Esophagus (tissue), 2 donors: ENCODE data around the gene FAM83C. TPM values are rescaled to one million over a fixed set of nuclear protein-coding genes. Genes with fewer than 3 reads are reported as not detected.

Source experiments
- H3K27ac ChIP-seq, 2 donors: one replicate each; pipeline ENCODE4 v1.5.1; 2013; ENCODE audit warnings: low read depth in 2 of 2, mild to moderate bottlenecking in 2 of 2, inconsistent platforms in 1 of 2, low read length in 1 of 2, moderate library complexity in 1 of 2
- H3K27me3 ChIP-seq, 2 donors: one replicate each; pipeline ENCODE4 v1.6.1; 2013; ENCODE audit warnings: low read length in 2 of 2, control low read depth in 1 of 2, mild to moderate bottlenecking in 1 of 2; ENCODE audit not compliant: insufficient read depth in 2 of 2, control insufficient read depth in 1 of 2
- H3K36me3 ChIP-seq, 2 donors: one replicate each; pipeline ENCODE4 v1.6.1; 2013; ENCODE audit warnings: low read length in 1 of 2; ENCODE audit not compliant: control insufficient read depth in 2 of 2, insufficient read depth in 2 of 2
- H3K4me1 ChIP-seq, 2 donors: one replicate each; pipeline ENCODE4 v1.6.1; 2013; ENCODE audit warnings: low read length in 1 of 2; ENCODE audit not compliant: control insufficient read depth in 2 of 2, insufficient read depth in 2 of 2
- H3K4me3 ChIP-seq, 2 donors: one replicate each; pipeline ENCODE4 v1.5.1; 2013; ENCODE audit warnings: low read length in 2 of 2, mild to moderate bottlenecking in 2 of 2, low read depth in 1 of 2, moderate library complexity in 1 of 2
- H3K9me3 ChIP-seq, 2 donors: one replicate each; pipeline ENCODE4 v1.6.1; 2013; ENCODE audit warnings: mild to moderate bottlenecking in 2 of 2, low read depth in 1 of 2, low read length in 1 of 2, moderate library complexity in 1 of 2; ENCODE audit not compliant: control insufficient read depth in 2 of 2, insufficient read depth in 1 of 2
- WGBS, 2 donors: extraction: QIAGEN DNeasy Blood & Tissue Kit; methylation state at CpG; one replicate each; pipeline ENCODE4 v1.1.7; 2013; 5-methylcytosine and 5-hydroxymethylcytosine counted together
- polyA plus RNA-seq, 2 donors: library from polyadenylated mRNA; stranded (reverse); fragments of 200-250 nt; gene quantifications; one replicate each; pipeline ENCODE4 v1.2.3, GENCODE V29; 2013
- donor health status: healthy with polysubstance abuse.
- donor health status: Bipolar disorder and iron deficiency.

FAM83C gene
- polyA plus RNA-seq, 2 donors, result 32.3 to 35.9 TPM

DNA sequence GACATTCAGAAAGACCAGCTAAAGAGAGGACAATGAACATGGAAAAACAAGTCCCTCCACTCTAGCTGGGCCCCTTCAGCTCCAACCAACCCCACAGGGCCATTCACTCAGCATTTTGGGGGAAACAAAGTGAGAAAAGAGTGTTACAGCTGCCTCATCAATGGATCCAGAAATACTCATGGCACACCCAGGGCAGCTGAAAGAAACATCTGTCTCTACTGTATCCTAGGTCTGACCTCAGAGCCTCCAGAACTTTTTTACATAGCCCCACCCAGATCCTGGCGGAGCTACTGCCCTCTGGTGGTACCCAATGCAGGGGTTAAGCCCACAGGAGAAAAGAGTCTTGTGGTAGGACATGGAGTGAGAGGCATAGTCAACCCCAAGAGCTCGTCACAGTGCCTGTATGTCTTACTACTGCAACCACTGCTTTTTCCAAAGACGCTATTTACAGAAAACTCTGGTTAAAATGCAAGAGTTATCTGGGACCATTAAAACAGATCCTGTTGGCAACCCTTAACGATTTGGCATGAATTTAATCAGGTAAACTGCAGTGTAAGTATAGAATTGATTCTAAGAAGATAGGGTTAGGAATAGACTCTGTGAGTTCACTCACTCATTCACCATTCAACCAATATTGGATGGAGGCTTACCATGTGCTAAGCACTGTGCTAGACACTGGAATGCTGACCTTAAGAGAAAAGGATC lies 37.4 kb upstream of the FAM83C start:
- Histone ChIP-seq H3K4me1 (peaks cover 0 to 4% of the 10 kb centered on the region in 2 donors), H3K36me3 (no peaks in the 10 kb centered on the region), H3K27me3 (no peaks in the 10 kb centered on the region), H3K9me3 (no peaks in the 10 kb centered on the region), H3K27ac (peak overlapping the region in 1 of 2 donors; percentile 44), H3K4me3 (no peak overlapping the region)
- WGBS, 2 donors, result 67 to 71% methylated on average over 4 of the region's 4 CpGs

DNA sequence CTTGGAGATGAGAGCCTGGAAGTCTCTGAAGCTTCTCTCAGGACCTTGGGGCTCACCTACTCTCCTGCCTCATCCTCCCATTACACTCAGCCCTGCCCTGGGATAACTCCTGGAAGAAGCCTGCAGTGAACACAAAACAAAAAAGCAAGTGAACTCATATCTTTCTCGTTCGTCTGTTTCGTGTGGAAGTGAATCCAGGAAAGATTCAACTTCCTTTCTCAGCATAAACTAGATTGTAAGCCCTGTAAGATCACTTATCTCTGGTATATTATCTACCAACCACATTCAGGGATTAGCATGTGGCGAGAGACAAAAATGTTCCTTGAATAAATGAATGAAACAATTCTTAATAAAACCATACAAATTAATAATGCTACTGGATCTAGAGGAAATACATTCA lies 36.5 kb upstream of the FAM83C start:
- Histone ChIP-seq H3K4me3 (no peak overlapping the region), H3K9me3 (no peaks in the 10 kb centered on the region), H3K27ac (no peak overlapping the region), H3K4me1 (peaks cover 0 to 4% of the 10 kb centered on the region in 2 donors), H3K36me3 (no peaks in the 10 kb centered on the region), H3K27me3 (no peaks in the 10 kb centered on the region)
- WGBS, 2 donors, result 84 to 88% methylated on average over 4 of the region's 4 CpGs

DNA sequence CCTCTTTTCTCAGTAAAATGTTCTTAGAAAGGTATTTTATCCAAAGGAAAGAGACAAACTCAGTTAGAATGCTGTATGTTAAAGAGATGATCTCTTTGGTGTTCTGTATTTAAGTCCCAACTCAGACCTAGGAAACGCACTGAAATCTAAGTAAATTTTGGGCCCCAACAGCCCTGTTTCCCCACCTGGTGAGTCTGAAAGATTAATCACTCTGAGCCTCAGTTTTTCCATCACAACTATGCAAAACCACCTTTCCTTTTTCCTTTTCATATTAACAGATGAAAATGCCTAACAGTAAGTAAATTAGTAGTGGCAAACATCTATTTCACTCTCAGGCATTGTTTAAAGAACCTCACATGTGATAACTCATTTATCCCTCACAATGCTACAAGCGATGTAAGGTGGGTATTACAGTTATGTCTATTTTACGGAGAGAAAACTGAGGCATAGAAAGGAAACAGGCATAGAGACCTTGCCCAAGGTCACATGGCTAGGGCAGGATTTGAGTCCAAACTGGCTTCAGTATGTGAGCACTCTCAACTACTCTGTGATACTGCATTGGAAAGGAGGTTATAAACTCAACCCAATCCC lies 36.0 kb upstream of the FAM83C start:
- no peak overlapping the region for H3K27ac ChIP-seq

DNA sequence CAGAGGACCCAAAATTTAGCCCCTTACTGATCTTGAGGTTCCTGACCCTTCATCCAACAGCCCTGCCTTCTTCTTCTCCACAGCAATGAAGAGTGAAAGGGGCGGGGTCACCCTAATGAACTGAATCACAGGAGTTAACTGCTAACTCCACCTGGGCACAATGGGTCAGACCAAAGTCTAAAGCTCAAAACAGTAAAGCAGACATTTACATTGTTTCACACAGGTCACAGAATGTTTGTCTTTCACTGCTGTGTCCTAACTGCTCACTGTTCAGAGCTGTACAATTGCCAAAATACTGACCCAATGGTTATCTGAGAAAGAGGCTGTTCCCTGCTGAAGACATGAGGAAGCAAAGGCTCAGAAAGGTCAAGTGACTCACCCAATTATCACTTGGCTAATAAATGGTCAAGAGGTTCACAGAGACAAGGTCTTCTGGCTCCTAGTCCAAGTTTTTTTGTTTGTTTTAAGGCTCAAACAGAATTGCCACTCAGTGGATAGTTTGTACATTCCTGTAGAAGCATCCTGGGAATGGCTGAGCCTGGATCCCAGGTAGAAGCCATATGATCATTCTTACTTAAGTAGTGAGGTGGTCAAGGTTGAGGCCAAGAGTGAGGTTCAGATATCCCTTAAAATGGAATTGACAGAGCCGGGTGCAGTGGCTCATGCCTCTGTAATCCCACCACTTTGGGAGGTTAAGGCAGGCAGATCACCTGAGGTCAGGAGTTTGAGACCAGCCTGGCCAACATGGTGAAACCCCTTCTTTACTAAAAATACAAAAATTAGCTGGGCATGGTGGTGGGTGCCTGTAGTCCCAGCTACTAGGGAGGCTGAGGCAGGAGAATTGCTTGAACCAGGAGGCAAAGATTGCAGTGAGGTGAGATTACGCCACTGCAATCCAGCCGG lies 35.1 kb upstream of the FAM83C start:
- H3K27ac ChIP-seq, result no peak overlapping the region

More for the DNA sequence above, 36.0 kb upstream of the FAM83C start:
- Histone ChIP-seq H3K4me3 (no peak overlapping the region), H3K4me1 (peaks cover 0 to 4% of the 10 kb centered on the region in 2 donors), H3K27me3 (no peaks in the 10 kb centered on the region), H3K36me3 (no peaks in the 10 kb centered on the region), H3K9me3 (no peaks in the 10 kb centered on the region)
- 90 to 95% methylated on average over 3 of the region's 3 CpGs for WGBS, 2 donors

DNA sequence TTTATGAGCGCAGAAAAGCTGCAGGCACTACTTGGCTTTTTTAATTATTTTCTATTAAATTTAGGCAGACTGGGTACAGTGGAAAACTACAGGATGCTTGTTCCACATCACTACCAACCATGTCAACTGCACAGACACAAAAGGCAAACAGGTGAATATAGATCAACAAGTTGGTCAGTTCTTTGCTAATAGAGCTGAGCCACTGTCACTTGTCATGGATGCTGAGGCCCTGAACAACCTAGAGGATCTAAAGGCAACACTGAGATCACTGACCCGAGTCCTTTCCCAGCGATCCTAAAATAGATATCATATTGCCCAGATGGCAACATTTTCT lies 34.5 kb upstream of the FAM83C start:
- Histone ChIP-seq H3K27me3 (no peaks in the 10 kb centered on the region), H3K27ac (no peak overlapping the region), H3K4me3 (no peak overlapping the region), H3K4me1 (peaks cover 0 to 4% of the 10 kb centered on the region in 2 donors), H3K36me3 (no peaks in the 10 kb centered on the region), H3K9me3 (no peaks in the 10 kb centered on the region)
- 90 to 91% methylated on average over 3 of the region's 3 CpGs for WGBS, 2 donors

More for the DNA sequence above, 35.1 kb upstream of the FAM83C start:
- Histone ChIP-seq H3K27me3 (no peaks in the 10 kb centered on the region), H3K36me3 (no peaks in the 10 kb centered on the region), H3K4me1 (peaks cover 0 to 4% of the 10 kb centered on the region in 2 donors), H3K9me3 (no peaks in the 10 kb centered on the region), H3K4me3 (no peak overlapping the region)
- WGBS, 2 donors, result 84 to 97% methylated on average over 4 of the region's 4 CpGs

DNA sequence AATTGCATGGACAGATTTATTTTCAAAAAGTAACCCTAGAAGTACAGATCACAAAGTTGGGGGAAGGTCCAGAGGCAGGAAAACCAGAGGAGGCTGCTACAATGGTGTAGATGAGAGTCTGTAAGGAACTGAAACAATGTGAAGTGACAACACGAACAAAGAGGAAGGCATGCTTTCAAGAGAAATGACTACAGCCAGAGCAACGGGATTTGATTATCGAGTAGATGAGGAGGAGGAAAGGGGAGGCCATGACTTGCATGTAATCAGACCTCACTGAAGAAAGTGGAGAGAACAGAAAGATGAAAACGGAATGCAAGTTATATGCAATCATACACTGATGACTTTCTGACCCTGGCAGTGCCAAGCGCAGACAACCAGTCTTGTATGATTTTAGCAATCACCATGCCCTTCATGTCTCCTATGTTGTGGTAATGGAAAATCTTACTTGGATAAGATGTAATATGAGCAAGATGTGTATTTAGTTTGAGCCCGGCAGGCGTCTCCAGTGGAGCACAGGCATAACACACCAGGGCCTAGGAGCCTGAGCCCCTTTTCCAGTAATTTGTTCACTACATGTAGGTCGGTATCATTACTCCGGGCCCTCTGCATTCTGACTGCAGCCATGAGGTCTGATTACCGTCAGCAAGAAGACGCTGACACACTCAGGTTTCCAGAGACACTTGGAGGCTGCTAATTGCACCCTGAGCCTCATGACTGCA lies 34.0 kb upstream of the FAM83C start:
- WGBS, 2 donors, result 83 to 88% methylated on average over 11 of the region's 11 CpGs
- no peak overlapping the region for H3K27ac ChIP-seq
- peaks cover 0 to 4% of the 10 kb centered on the region in 2 donors for H3K4me1 ChIP-seq

DNA sequence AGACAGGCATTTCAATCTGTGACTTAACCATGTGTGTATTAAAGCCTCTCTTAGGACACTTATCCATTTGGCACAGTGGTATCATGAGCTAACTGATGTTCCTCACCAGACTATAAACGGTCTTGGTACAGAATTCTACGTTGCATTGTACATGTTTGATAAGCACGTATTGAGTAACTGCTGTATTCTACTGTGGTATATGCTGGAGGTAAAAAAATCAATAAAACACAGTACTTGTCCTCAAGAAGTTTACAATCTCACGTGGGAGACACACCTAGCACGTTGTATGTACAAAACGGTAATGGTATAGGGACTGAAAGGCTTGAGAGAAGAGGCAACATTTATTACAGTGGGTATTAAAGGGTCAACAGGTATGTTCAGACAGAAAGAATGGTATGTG lies 33.2 kb upstream of the FAM83C start:
- no peaks in the 10 kb centered on the region for H3K9me3 ChIP-seq
- 85 to 91% methylated on average over 6 of the region's 6 CpGs for WGBS, 2 donors
- no peak overlapping the region for H3K27ac ChIP-seq
- H3K4me3 ChIP-seq, result no peak overlapping the region
- H3K4me1 ChIP-seq, result peaks cover 0 to 4% of the 10 kb centered on the region in 2 donors
- no peaks in the 10 kb centered on the region for H3K36me3 ChIP-seq
- H3K27me3 ChIP-seq, result no peaks in the 10 kb centered on the region

More for the DNA sequence above, 34.0 kb upstream of the FAM83C start:
- H3K4me3 ChIP-seq, result no peak overlapping the region
- H3K36me3 ChIP-seq, result no peaks in the 10 kb centered on the region
- no peaks in the 10 kb centered on the region for H3K27me3 ChIP-seq
- H3K9me3 ChIP-seq, result no peaks in the 10 kb centered on the region

DNA sequence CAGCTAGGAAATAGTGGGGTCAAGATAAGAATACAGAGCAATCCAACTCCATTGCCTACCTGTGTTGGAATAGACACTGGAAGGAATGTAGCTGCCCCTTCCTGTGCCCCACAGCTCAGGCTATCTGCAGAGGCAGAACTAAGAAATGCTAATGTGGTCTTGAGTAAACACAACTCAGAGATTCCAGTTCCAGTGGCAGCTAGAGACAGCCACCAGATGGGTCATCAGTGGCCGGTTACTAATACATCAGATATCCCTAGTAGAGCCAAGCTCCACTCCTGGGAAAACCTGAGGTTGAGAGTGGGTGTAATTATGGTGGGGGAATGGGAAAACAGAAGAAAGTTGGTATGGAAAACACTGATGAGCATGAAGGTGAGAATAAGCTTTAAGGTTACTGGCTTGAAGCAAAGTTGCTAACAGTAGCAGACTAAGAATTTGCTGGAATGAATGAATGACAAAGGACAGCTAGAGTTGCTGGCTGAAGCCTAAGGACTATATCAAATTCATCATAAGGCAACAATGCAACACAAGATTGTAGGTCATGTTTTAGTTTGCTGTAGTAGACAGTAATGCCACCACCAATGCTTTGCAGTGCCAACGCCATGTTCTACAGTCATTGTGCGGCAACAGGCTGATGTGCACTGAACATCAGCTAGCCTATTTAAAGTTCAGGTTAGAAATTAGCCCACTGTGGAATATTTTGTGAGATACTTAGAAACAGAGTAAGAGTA lies 28.3 kb upstream of the FAM83C start:
- Histone ChIP-seq H3K27ac (no peak overlapping the region), H3K27me3 (no peaks in the 10 kb centered on the region), H3K4me3 (no peak overlapping the region), H3K4me1 (peaks cover 0 to 6% of the 10 kb centered on the region in 2 donors), H3K9me3 (no peaks in the 10 kb centered on the region), H3K36me3 (no peaks in the 10 kb centered on the region)
- 97% methylated on average over 3 of the region's 3 CpGs for WGBS, 2 donors

DNA sequence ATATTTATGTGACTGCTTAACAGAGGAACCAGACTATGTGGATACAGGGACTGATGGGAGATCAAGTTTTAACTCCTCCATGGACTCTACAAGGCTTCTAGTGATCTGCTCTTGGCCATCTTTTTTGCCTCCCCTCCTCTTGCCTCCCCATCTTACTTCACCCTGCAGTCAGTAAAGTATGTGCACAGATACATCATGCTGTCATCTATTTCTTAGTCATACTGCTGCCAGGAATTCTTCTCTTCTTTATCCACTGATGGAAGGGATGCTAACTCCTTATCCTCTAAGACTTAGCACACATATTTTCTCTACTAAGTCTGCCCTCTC lies 27.6 kb upstream of the FAM83C start:
- H3K27me3 ChIP-seq, result no peaks in the 10 kb centered on the region
- H3K36me3 ChIP-seq, result no peaks in the 10 kb centered on the region
- no peak overlapping the region for H3K4me3 ChIP-seq
- H3K4me1 ChIP-seq, result peaks cover 0 to 6% of the 10 kb centered on the region in 2 donors
- H3K27ac ChIP-seq, result peak overlapping the region in 1 of 2 donors; percentile 58
- H3K9me3 ChIP-seq, result no peaks in the 10 kb centered on the region
